PC-3 (cell line): ENCODE results near the gene PRSS12.

Source experiments
- CTCF ChIP-seq: fragments of 300-600 bp; sonication (generic); conservative IDR thresholded peaks from 2 replicates; pipeline ENCODE4 v1.5.1; 2017; ENCODE audit warnings: antibody characterized with exemption, low read depth, mild to moderate bottlenecking, low read length
- EZH2 ChIP-seq: fragments of 300-600 bp; sonication (generic); IDR thresholded peaks from one replicate; pipeline ENCODE4 v1.6.1; 2017; ENCODE audit warnings: antibody characterized with exemption, mild to moderate bottlenecking, low read length; ENCODE audit not compliant: unreplicated experiment
- EZH2phosphoT487 ChIP-seq: fragments of 300-600 bp; sonication (generic); IDR thresholded peaks from 2 replicates; pipeline ENCODE4 v1.6.1; 2018; ENCODE audit warnings: mild to moderate bottlenecking, antibody characterized with exemption, low read length, borderline replicate concordance

GRCh38 chr4:118367872-118368271 is 15.1 kb upstream of the PRSS12 start:
- TF ChIP-seq CTCF (no peak), EZH2 (no peak), EZH2phosphoT487 (no peak)
